ENCODE measurements around the gene KCNQ1.
A peak's percentile ranks its signal among the peaks of the same experiment; 100 is the strongest.

KCNQ1 gene

GRCh38 chr11:2781408-2782274 is 336.8 kb downstream of the KCNQ1 start:
- Histone ChIP-seq H3K4me3 (no peak overlapping the region), H3K4me1 (peaks cover 62% of the 10 kb centered on the region), H4K20me1 (no peaks in the 10 kb centered on the region), H3K9ac (no peak overlapping the region), H3K27me3 (no peaks in the 10 kb centered on the region), H3K4me2 (peak overlapping the region; percentile 93; the same call in 1 of the 2 replicates), H3K27ac (peak overlapping the region; percentile 87), H3K36me3 (no peaks in the 10 kb centered on the region), H3K9me3 (peaks cover 6% of the 10 kb centered on the region)
- TF ChIP-seq Cebpa-rat (IDR thresholded peaks at IDR 0.05), result no peak

DNA sequence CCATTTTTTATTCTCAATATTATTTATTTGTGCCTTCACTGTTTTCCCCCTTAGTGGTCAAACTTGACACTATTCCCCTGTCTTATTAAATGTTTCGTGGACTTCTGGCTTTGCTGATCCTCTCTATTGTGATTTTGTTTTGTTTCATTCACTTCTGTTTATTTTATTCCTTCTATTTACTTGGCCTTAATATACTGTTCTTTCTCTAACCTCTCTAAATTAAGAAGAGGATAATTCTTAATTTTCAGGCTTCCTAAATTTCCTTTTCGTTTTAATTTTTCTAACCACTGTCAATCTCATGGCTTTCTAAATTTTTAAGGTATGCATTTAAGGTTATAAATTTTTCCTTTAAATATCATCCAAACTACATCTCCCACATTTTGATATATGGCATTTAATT is 338.0 kb downstream of the KCNQ1 start:
- Histone ChIP-seq H3K9ac (no peak overlapping the region), H3K4me2 (no peak overlapping the region), H3K27ac (no peak overlapping the region), H4K20me1 (no peaks in the 10 kb centered on the region), H3K4me1 (peaks cover 59% of the 10 kb centered on the region), H3K9me3 (peaks cover 10% of the 10 kb centered on the region), H3K27me3 (no peaks in the 10 kb centered on the region), H3K36me3 (no peaks in the 10 kb centered on the region), H3K4me3 (no peak overlapping the region)
- no peak for TF ChIP-seq Cebpa-rat (IDR thresholded peaks at IDR 0.05)

DNA sequence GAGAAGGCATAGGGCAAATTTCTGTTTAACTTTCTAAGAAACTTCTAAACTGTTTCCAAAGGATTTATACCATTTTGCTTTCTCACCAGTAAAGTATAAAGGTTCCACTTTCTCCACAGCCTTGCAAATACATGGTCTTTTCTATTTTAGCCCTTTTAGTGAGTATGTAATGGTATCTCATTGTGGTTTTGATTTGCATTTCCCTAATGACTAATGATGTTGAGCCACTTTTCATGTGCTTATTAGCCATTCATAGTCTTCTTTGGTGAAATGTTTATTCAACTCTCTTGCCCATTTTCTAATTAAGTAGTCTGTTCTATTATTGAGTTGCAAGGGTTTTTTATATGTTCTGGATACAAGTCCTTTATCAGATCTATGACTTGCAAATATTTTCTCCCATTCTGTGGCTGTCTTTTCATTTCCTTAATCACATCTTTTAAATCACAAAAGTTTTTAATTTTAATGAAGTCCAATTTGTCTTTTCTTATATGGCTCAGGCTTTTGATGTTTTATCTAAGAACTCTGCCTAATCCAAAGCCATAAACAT is 338.8 kb downstream of the KCNQ1 start:
- peaks cover 58% of the 10 kb centered on the region for H3K4me1 ChIP-seq
- H3K27me3 ChIP-seq, result no peaks in the 10 kb centered on the region
- H3K27ac ChIP-seq, result no peak overlapping the region
- no peaks in the 10 kb centered on the region for H3K36me3 ChIP-seq
- H4K20me1 ChIP-seq, result no peaks in the 10 kb centered on the region
- no peak overlapping the region for H3K4me2 ChIP-seq
- peaks cover 10% of the 10 kb centered on the region for H3K9me3 ChIP-seq
- no peak for TF ChIP-seq Cebpa-rat (IDR thresholded peaks at IDR 0.05)
- H3K9ac ChIP-seq, result no peak overlapping the region
- no peak overlapping the region for H3K4me3 ChIP-seq

DNA sequence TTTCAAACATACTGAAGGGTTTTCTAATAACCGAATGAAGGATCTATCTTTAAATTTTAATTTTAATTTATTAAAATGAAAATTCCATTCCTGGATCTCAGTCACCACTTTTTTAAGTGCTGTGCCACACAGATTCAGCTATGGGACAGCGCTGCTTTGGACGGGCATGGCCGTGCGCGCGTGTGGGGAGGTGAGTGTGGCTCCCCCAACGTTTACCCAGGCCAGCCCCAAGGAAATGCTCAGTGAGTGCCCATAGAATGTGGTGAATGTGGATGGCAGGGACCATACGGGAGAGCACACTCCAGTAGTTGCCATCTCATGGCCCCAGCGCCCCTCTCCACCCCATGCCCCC is 343.0 kb downstream of the KCNQ1 start:
- H3K4me2 ChIP-seq, result peak overlapping the region; percentile 99

DNA sequence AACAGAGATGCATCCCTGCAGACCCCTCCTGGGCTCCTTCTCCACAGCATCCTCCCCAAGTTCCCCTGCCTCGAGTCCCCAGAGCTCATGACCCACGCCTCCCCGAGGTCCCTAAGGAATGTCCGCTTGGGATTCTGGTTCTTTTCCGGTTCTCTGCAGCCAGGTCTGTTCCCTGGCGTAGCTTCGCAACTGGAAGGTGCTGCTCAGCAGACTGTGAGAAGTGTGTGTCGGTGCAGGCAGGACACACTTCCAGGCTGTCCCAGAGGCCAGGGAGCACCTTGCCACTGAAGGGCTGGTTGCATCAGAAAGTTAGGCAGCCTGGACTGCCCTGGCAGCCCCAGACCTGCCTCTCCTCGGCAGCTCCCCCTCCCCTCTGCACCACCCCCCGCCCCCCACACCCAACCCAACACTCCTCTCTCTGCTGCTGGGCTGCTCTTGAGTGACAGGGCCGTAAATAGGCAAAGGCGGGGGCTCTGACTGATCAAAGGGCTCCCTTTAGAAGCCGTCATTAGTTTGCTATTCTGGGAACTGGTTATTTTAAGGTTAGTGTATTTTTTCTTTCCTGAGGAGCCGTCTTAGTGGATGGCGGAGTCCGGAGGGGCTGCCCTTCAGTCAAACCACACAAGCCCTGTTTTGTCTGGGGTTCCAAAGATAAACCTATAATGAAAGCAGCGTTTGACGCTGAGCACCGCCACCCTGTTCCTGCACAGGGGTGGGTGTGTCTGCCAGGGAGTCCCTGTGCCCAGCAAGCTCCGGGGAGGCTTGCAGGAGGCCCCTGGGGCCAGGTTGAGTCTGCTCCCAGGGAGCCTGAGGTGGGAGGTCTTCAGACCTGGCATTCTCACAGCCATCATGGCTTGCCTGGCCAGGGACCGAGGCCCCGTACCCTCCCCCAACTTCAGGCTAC is 343.6 kb downstream of the KCNQ1 start:
- H3K4me3 ChIP-seq, result peak overlapping the region; percentile 53
- H3K9me3 ChIP-seq, result peaks cover 10% of the 10 kb centered on the region
- peak overlapping the region; percentile 63 for H3K27ac ChIP-seq
- H3K27me3 ChIP-seq, result no peaks in the 10 kb centered on the region; the same call in 1 of the 2 replicates
- H3K9ac ChIP-seq, result peak overlapping the region; percentile 66
- H3K36me3 ChIP-seq, result no peaks in the 10 kb centered on the region
- peak overlapping the region; percentile 99 for H3K4me2 ChIP-seq
- TF ChIP-seq Cebpa-rat (IDR thresholded peaks at IDR 0.05), result no peak
- peaks cover 69% of the 10 kb centered on the region for H3K4me1 ChIP-seq
- H4K20me1 ChIP-seq, result no peaks in the 10 kb centered on the region

More for the DNA sequence above, 343.0 kb downstream of the KCNQ1 start:
- peaks cover 67% of the 10 kb centered on the region for H3K4me1 ChIP-seq
- TF ChIP-seq Cebpa-rat (IDR thresholded peaks at IDR 0.05), result no peak
- no peaks in the 10 kb centered on the region; the same call in 1 of the 2 replicates for H3K27me3 ChIP-seq
- H3K9ac ChIP-seq, result no peak overlapping the region
- H3K36me3 ChIP-seq, result no peaks in the 10 kb centered on the region
- no peak overlapping the region for H3K4me3 ChIP-seq
- peak overlapping the region; percentile 41; the same call in 1 of the 2 replicates for H3K27ac ChIP-seq
- H4K20me1 ChIP-seq, result no peaks in the 10 kb centered on the region
- H3K9me3 ChIP-seq, result peaks cover 10% of the 10 kb centered on the region

- Histone ChIP-seq H3K27ac (peak overlapping the region; percentile 24; the same call in 1 of the 2 replicates), H4K20me1 (no peaks in the 10 kb centered on the region), H3K4me1 (peaks cover 71% of the 10 kb centered on the region), H3K36me3 (no peaks in the 10 kb centered on the region), H3K27me3 (no peaks in the 10 kb centered on the region; the same call in 1 of the 2 replicates), H3K9me3 (peaks cover 10% of the 10 kb centered on the region), H3K9ac (peak overlapping the region; percentile 66), H3K4me3 (peak overlapping the region; percentile 53), H3K4me2 (peak overlapping the region; percentile 99)
- TF ChIP-seq Cebpa-rat (IDR thresholded peaks at IDR 0.05), result no peak
These were observed 344.5 kb downstream of the KCNQ1 start for GRCh38 chr11:2789331-2789730.

DNA sequence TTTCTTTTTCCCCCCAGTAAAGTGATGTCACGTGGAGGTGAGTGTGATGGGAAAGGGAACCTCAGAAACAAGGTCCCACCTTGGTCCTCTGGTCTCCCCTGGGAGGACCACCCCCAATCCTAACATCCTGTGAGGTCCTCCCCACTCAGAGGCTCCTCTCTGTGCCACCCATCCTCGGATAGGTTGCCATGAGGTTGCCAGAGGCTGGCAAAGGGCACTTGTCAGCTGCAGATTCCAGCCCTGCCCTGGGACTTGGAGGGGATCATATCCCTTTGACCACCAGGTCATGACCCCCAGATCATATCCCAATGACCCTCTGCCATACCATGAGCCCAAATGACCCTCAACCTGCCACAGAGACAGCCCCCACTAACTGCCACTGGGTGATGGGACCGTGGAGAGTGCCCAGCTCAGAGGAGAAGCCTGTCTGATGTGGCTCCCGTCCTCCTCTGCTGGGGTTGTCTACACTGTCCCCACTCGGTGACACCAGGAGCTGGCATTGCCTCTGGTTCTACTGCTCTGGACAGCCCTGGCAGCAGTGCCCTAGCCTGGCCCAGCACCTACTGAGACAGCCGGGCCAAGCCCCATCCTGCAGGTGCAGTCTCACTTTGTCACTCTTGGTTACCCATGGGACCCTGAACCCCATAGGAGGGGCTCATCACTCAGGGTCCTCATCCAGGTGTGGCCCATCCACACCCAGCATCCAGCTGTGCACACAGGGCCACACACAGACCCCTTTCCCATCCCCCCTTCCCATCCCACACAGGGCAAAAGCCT is 345.2 kb downstream of the KCNQ1 start:
- no peak overlapping the region for H3K4me3 ChIP-seq
- H3K9ac ChIP-seq, result peak overlapping the region; percentile 66; the same call in 1 of the 2 replicates
- no peaks in the 10 kb centered on the region for H4K20me1 ChIP-seq
- no peak for TF ChIP-seq Cebpa-rat (IDR thresholded peaks at IDR 0.05)
- no peaks in the 10 kb centered on the region for H3K36me3 ChIP-seq
- H3K27ac ChIP-seq, result peak overlapping the region; percentile 24
- H3K4me2 ChIP-seq, result peak overlapping the region; percentile 99
- peaks cover 10% of the 10 kb centered on the region for H3K9me3 ChIP-seq
- no peaks in the 10 kb centered on the region; the same call in 1 of the 2 replicates for H3K27me3 ChIP-seq
- peaks cover 78% of the 10 kb centered on the region for H3K4me1 ChIP-seq

GRCh38 chr11:2790568-2790921 is 345.7 kb downstream of the KCNQ1 start:
- no peak for TF ChIP-seq Cebpa-rat (IDR thresholded peaks at IDR 0.05)
- Histone ChIP-seq H3K4me1 (peaks cover 84% of the 10 kb centered on the region), H3K36me3 (no peaks in the 10 kb centered on the region), H3K27me3 (no peaks in the 10 kb centered on the region; the same call in 1 of the 2 replicates), H3K9ac (no peak overlapping the region), H4K20me1 (no peaks in the 10 kb centered on the region), H3K4me3 (no peak overlapping the region), H3K27ac (peak overlapping the region; percentile 8; the same call in 1 of the 2 replicates), H3K4me2 (peak overlapping the region; percentile 99), H3K9me3 (peaks cover 10% of the 10 kb centered on the region)

DNA sequence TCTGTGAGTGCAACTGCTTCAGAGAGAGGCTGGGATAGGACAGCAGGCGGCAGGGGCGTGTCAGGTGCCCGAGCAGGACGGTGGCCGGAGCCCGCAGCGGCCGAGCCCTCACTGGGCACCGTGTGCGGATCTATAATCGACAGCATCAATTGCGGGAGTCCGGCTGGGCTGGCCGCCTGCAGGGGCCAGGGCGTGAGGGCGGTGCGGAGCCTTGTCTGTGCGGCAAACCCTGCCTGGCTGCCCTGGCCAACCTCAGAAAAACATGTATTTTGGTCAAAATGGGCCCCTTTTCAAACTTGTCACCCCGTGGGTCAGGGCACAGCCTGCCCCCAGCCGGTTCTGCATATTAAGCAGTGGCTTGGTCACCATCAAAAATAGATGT is 346.3 kb downstream of the KCNQ1 start:
- peaks cover 89% of the 10 kb centered on the region for H3K4me1 ChIP-seq
- peak overlapping the region; percentile 36; the same call in 1 of the 2 replicates for H3K4me3 ChIP-seq
- H3K9ac ChIP-seq, result peak overlapping the region; percentile 61; the same call in 1 of the 2 replicates
- TF ChIP-seq Cebpa-rat (IDR thresholded peaks at IDR 0.05), result no peak
- no peaks in the 10 kb centered on the region; the same call in 1 of the 2 replicates for H3K27me3 ChIP-seq
- H3K9me3 ChIP-seq, result peaks cover 8% of the 10 kb centered on the region
- 0 out of 2 replicates have a peak overlapping the region, but pooled peaks have one; percentile 8 for H3K27ac ChIP-seq
- H3K36me3 ChIP-seq, result no peaks in the 10 kb centered on the region
- H4K20me1 ChIP-seq, result no peaks in the 10 kb centered on the region
- H3K4me2 ChIP-seq, result peak overlapping the region; percentile 99

Measured in BLaER1 (cell line).